Prostate gland (tissue), 2 donors: Measurements from ENCODE around the gene KRTAP5-11.

Source experiments
- POLR2A ChIP-seq: fragments of 450-650 bp; IDR thresholded peaks from one replicate; pipeline ENCODE4 v1.6.1; 2016; ENCODE audit warnings: antibody characterized with exemption, mild to moderate bottlenecking
- POLR2AphosphoS5 ChIP-seq: sonication (generic); formaldehyde crosslinking; IDR thresholded peaks from one replicate; pipeline ENCODE4 v1.6.1; 2017; ENCODE audit warnings: antibody characterized with exemption
- TF ChIP-seq, protein P1 (sequence below), 4 experiments: fragments of 200-600 bp in 2 of 4; fragments of 450-650 bp in 2 of 4; sonication (generic) in 2 of 4; IDR thresholded peaks; 1 replicate in 3 of 4; 2 replicates in 1 of 4; pipeline ENCODE4 v1.5.1; 2016 to 2019; ENCODE audit warnings: antibody characterized with exemption in 4 of 4, mild to moderate bottlenecking in 2 of 4, moderate library complexity in 2 of 4

DNA sequence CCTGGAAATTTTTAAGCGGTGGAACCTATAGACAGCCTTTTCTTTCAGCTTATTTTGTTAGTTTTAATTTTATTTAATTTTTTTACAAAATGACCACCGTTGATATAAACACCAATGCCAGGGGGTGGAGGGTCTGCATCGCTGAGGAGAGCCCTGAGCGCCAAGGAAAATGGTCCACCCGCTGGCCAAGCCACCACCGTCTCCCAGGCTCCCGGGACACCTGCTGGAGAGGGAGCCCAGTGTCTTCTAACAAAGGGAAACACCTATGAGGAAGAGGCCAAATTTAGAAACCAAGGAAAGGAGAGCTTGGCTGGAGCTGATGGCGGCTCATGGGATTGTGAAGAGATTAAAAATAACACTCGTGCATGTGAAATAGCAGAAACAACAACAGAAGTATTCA, 45.1 kb downstream of the KRTAP5-11 start:
- no peak for TF ChIP-seq POLR2A
- TF ChIP-seq, protein P1, sequence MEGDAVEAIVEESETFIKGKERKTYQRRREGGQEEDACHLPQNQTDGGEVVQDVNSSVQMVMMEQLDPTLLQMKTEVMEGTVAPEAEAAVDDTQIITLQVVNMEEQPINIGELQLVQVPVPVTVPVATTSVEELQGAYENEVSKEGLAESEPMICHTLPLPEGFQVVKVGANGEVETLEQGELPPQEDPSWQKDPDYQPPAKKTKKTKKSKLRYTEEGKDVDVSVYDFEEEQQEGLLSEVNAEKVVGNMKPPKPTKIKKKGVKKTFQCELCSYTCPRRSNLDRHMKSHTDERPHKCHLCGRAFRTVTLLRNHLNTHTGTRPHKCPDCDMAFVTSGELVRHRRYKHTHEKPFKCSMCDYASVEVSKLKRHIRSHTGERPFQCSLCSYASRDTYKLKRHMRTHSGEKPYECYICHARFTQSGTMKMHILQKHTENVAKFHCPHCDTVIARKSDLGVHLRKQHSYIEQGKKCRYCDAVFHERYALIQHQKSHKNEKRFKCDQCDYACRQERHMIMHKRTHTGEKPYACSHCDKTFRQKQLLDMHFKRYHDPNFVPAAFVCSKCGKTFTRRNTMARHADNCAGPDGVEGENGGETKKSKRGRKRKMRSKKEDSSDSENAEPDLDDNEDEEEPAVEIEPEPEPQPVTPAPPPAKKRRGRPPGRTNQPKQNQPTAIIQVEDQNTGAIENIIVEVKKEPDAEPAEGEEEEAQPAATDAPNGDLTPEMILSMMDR (IDR thresholded peaks at IDR 0.05), result no peak
- no peak for TF ChIP-seq POLR2AphosphoS5
